OCI-LY7 (cell line): Measurements from ENCODE around the gene KRT3. TPM values are rescaled to one million over a fixed set of nuclear protein-coding genes. Genes with fewer than 3 reads are reported as not detected.

Experiments used
- BruUV-seq: library from RNA; stranded (reverse); fragments of 400-500 nt; replicated peaks from 2 replicates; lab custom pipeline; 2021; lab: Mats Ljungman, UMichigan
- CTCF ChIA-PET: fragments of 300-600 bp; sonication (Branson Sonifier 250); formaldehyde crosslinking; loops from one replicate; lab custom pipeline; 2022; ENCODE audit warnings: antibody characterized with exemption; ENCODE audit not compliant: unreplicated experiment; lab: Charles Lee
- POLR2A ChIA-PET: fragments of 300-600 bp; sonication (Branson Sonifier 250); formaldehyde crosslinking; loops from one replicate; lab custom pipeline; 2022; ENCODE audit warnings: antibody characterized with exemption; lab: Charles Lee
- DNase-seq: peaks from one replicate; pipeline ENCODE4 v3.0.0-alpha.2; 2015; ENCODE audit warnings: low spot score
- H2AFZ ChIP-seq: fragments of 200-600 bp; sonication (generic), shearing (Covaris generic); 2 replicates; pipeline ENCODE4 v1.6.1; 2014; ENCODE audit warnings: mild to moderate bottlenecking, antibody characterized with exemption, low read length, moderate library complexity
- H3K27ac ChIP-seq: fragments of 200-600 bp; sonication (generic); 2 replicates; pipeline ENCODE4 v1.5.1; 2014; ENCODE audit warnings: mixed run types, low read depth, mild to moderate bottlenecking, moderate library complexity, low read length, inconsistent platforms; ENCODE audit not compliant: poor library complexity, severe bottlenecking
- H3K36me3 ChIP-seq: fragments of 200-600 bp; sonication (generic); 2 replicates; pipeline ENCODE4 v1.6.1; 2014; ENCODE audit warnings: mild to moderate bottlenecking, antibody characterized with exemption, low read length, moderate library complexity, mixed read lengths; ENCODE audit not compliant: insufficient read depth
- H3K4me1 ChIP-seq: fragments of 200-600 bp; sonication (generic); 2 replicates; pipeline ENCODE4 v1.5.1; 2014; ENCODE audit warnings: mild to moderate bottlenecking, low read length; ENCODE audit not compliant: insufficient read depth, poor library complexity, severe bottlenecking
- H3K4me2 ChIP-seq: fragments of 200-600 bp; sonication (generic); 2 replicates; pipeline ENCODE4 v1.6.1; 2014; ENCODE audit warnings: mild to moderate bottlenecking, low read length
- H3K4me3 ChIP-seq: fragments of 200-600 bp; sonication (generic); 2 replicates; pipeline ENCODE4 v1.5.1; 2014; ENCODE audit warnings: mild to moderate bottlenecking, low read depth, low read length; ENCODE audit not compliant: poor library complexity, severe bottlenecking
- H3K79me2 ChIP-seq: fragments of 200-600 bp; sonication (generic); 2 replicates; pipeline ENCODE4 v1.6.1; 2016; ENCODE audit warnings: low read depth, mild to moderate bottlenecking, low read length, moderate library complexity, mixed read lengths; ENCODE audit not compliant: insufficient read depth
- H3K9me2 ChIP-seq: fragments of 200-600 bp; sonication (generic); 2 replicates; pipeline ENCODE4 v1.6.1; 2016; ENCODE audit warnings: mild to moderate bottlenecking, low read length, mixed read lengths; ENCODE audit not compliant: insufficient read depth
- H3K9me3 ChIP-seq: fragments of 200-600 bp; sonication (generic); 2 replicates; pipeline ENCODE4 v1.6.1; 2014; ENCODE audit warnings: mild to moderate bottlenecking, mixed run types, low read length, mixed read lengths
- H4K20me1 ChIP-seq: fragments of 200-600 bp; sonication (generic); 2 replicates; pipeline ENCODE4 v1.6.1; 2014; ENCODE audit warnings: mild to moderate bottlenecking, antibody characterized with exemption, low read length, moderate library complexity, mixed read lengths; ENCODE audit not compliant: insufficient read depth
- CTCF ChIP-seq: fragments of 200-600 bp; sonication (generic); conservative IDR thresholded peaks from 2 replicates; pipeline ENCODE4 v1.5.1; 2014; ENCODE audit warnings: mild to moderate bottlenecking, antibody characterized with exemption, low read length, moderate library complexity, mixed read lengths
- EZH2phosphoT487 ChIP-seq: fragments of 200-600 bp; sonication (generic); IDR thresholded peaks from 2 replicates; pipeline ENCODE4 v1.6.1; 2018; ENCODE audit warnings: low read depth, borderline replicate concordance, mild to moderate bottlenecking, mixed run types, antibody characterized with exemption, low read length, moderate library complexity, mixed read lengths
- intact Hi-C: fragments of 100-400 bp; cut with micrococcal nuclease; formaldehyde crosslinking; loops from one replicate; pipeline ENCODE4 v1.10.0; 2022; ENCODE audit not compliant: unreplicated experiment
- total RNA-seq, 2 experiments: library from RNA; depleted of rRNA in 1 of 2; stranded (reverse); fragments of >200 nt in 1 of 2; shearing (Covaris generic) in 1 of 2; gene quantifications; 2 replicates each; pipeline ENCODE4 v1.2.3, GENCODE V29; 2014 to 2022

KRT3 gene
- total RNA-seq, 2 experiments from 2014 or later, result not detected

- Histone ChIP-seq H3K27ac (no peak overlapping the region), H3K9me2 (no peaks in the 10 kb centered on the region), H3K4me3 (no peak overlapping the region), H3K4me2 (no peak overlapping the region), H3K4me1 (no peaks in the 10 kb centered on the region), H2AFZ (no peak overlapping the region), H3K79me2 (no peaks in the 10 kb centered on the region), H4K20me1 (no peaks in the 10 kb centered on the region), H3K36me3 (no peaks in the 10 kb centered on the region), H3K9me3 (no peaks in the 10 kb centered on the region)
- CTCF ChIA-PET, result interaction anchor here (0.6 kb wide), 1 partner anchor 128 kb away, joined by 3 read pairs; no protein-coding TSS in a partner anchor
- POLR2A ChIA-PET, result interaction anchor here (0.6 kb wide), 1 partner anchor 16 kb away, joined by 3 read pairs; no protein-coding TSS in a partner anchor
- TF ChIP-seq CTCF, result no peak
- no peak for TF ChIP-seq EZH2phosphoT487
- intact Hi-C loops, result no loop called here
- no TSS peak for BruUV-seq
- no peak for DNase-seq
Measured at GRCh38 chr12:52801773-52802172, 5.9 kb upstream of the KRT3 start.

- intact Hi-C loops, result no loop called here
- H3K27ac ChIP-seq, result no peak overlapping the region
- no peaks in the 10 kb centered on the region for H3K4me1 ChIP-seq
- DNase-seq, result no peak
- no peak overlapping the region for H2AFZ ChIP-seq
- TF ChIP-seq EZH2phosphoT487 (no peak), CTCF (no peak)
- BruUV-seq, result no TSS peak
- no peaks in the 10 kb centered on the region for H3K36me3 ChIP-seq
- H3K4me2 ChIP-seq, result no peak overlapping the region
- no peaks in the 10 kb centered on the region for H3K9me2 ChIP-seq
- H3K9me3 ChIP-seq, result no peaks in the 10 kb centered on the region
- ChIA-PET POLR2A (interaction anchor here (0.5 kb wide), 1 partner anchor 238 kb away, joined by 5 read pairs; no protein-coding TSS in a partner anchor), CTCF (no interaction called here)
- no peaks in the 10 kb centered on the region for H3K79me2 ChIP-seq
- H4K20me1 ChIP-seq, result no peaks in the 10 kb centered on the region
- no peak overlapping the region for H3K4me3 ChIP-seq
Measured at GRCh38 chr12:52800259-52800917, 4.5 kb upstream of the KRT3 start.
